K562 (cell line): ENCODE measurements around the gene PRR36. TPM values are rescaled to one million over a fixed set of nuclear protein-coding genes. Genes with fewer than 3 reads are reported as not detected.

Source experiments
- ADNP ChIP-seq: fragments of 200-800 bp; sonication (Bioruptor generic); IDR thresholded peaks from 2 replicates; pipeline ENCODE4 v1.6.1; 2016; ENCODE audit warnings: missing genetic modification characterization, missing compliant biosample characterization
- CAMTA2 ChIP-seq: fragments of 250-450 bp; sonication (Bioruptor Pico); conservative IDR thresholded peaks from 2 replicates; pipeline ENCODE4 v1.5.1; 2022
- CREBBP ChIP-seq: IDR thresholded peaks from one replicate; pipeline ENCODE4 v1.6.1; 2012; ENCODE audit warnings: low read depth, mild to moderate bottlenecking, control low read depth, inconsistent platforms, low read length
- CREM ChIP-seq: IDR thresholded peaks from 2 replicates; pipeline ENCODE4 v1.6.1; 2014; ENCODE audit warnings: antibody characterized with exemption, low read depth
- ESRRA ChIP-seq: fragments of 450-650 bp; IDR thresholded peaks from 2 replicates; pipeline ENCODE4 v1.6.1; 2014; ENCODE audit warnings: low read depth, mild to moderate bottlenecking, moderate library complexity, borderline replicate concordance
- EWSR1 ChIP-seq: fragments of 450-650 bp; IDR thresholded peaks from 2 replicates; pipeline ENCODE4 v1.6.1; 2018; ENCODE audit warnings: borderline replicate concordance, mild to moderate bottlenecking, low read depth, moderate library complexity; ENCODE audit not compliant: partially characterized antibody
- MBD2 ChIP-seq: sonication (generic); IDR thresholded peaks from 2 replicates; pipeline ENCODE4 v1.6.1; 2016; ENCODE audit warnings: low read depth, borderline replicate concordance
- MTA3 ChIP-seq: fragments of 450-650 bp; formaldehyde crosslinking; IDR thresholded peaks from 2 replicates; pipeline ENCODE4 v1.6.1; 2017; ENCODE audit warnings: mild to moderate bottlenecking, borderline replicate concordance
- MTF1 ChIP-seq: fragments of 250-450 bp; sonication (Bioruptor Pico); IDR thresholded peaks from 2 replicates; pipeline ENCODE4 v1.9.0; 2021; ENCODE audit warnings: moderate library complexity, mild to moderate bottlenecking, inconsistent platforms, borderline replicate concordance
- POLR2AphosphoS5 ChIP-seq: IDR thresholded peaks from 2 replicates; pipeline ENCODE4 v1.6.1; 2011; ENCODE audit warnings: mild to moderate bottlenecking, low read depth, low read length, moderate library complexity; ENCODE audit not compliant: control insufficient read depth, insufficient read depth
- SP1 ChIP-seq: sonication (generic); formaldehyde crosslinking; IDR thresholded peaks from 2 replicates; pipeline ENCODE4 v1.8.1; 2022; ENCODE audit warnings: mild to moderate bottlenecking, missing genetic modification reagents
- SRF ChIP-seq, 2 experiments: fragments of 250-450, 450-650 bp in 1 of 2; sonication (Bioruptor Pico) in 1 of 2; sonication (generic) in 1 of 2; formaldehyde crosslinking; IDR thresholded peaks; 2 replicates each; pipeline versions ENCODE4 v1.5.0 to v1.5.1; 2020 to 2022; ENCODE audit warnings: mild to moderate bottlenecking in 1 of 2, missing genetic modification reagents in 1 of 2
- TBP ChIP-seq: optimal IDR thresholded peaks from 2 replicates; pipeline ENCODE3; 2011; ENCODE audit warnings: low read depth, low read length, improper control_type of control experiment
- ZBTB49 ChIP-seq: sonication (generic); formaldehyde crosslinking; IDR thresholded peaks from 2 replicates; pipeline ENCODE4 v1.8.0; 2022; ENCODE audit warnings: missing genetic modification reagents, mild to moderate bottlenecking, borderline replicate concordance
- ZBTB8A ChIP-seq: fragments of 450-650 bp; IDR thresholded peaks from 2 replicates; pipeline ENCODE4 v1.6.1; 2018; ENCODE audit warnings: mild to moderate bottlenecking, moderate library complexity; ENCODE audit not compliant: partially characterized antibody
- ZNF197 ChIP-seq: fragments of 200-800 bp; sonication (Bioruptor generic); IDR thresholded peaks from 2 replicates; pipeline ENCODE4 v1.6.1; 2016; ENCODE audit warnings: low read depth, missing genetic modification characterization, missing compliant biosample characterization
- ZNF551 ChIP-seq: fragments of 250-450 bp; sonication (Bioruptor Pico); IDR thresholded peaks from 2 replicates; pipeline ENCODE4 v1.5.0; 2021; ENCODE audit warnings: mild to moderate bottlenecking, moderate library complexity
- ZSCAN32 ChIP-seq: fragments of 450-650 bp; formaldehyde crosslinking; IDR thresholded peaks from 2 replicates; pipeline ENCODE4 v1.4.0; 2020; ENCODE audit warnings: mild to moderate bottlenecking, moderate library complexity
- polyA plus RNA-seq, 8 experiments: library from polyadenylated mRNA; depleted of rRNA in 4 of 8; stranded (reverse) in 5 of 8; unstranded in 3 of 8; fragments of >200 nt; fragmentation: Nextera tagmentation in 2 of 8; fragmentation: Illumina TruSeq in 1 of 8; extraction: Ambion mirVana in 2 of 8; extraction: Trizol in 1 of 8; gene quantifications; 2 replicates each; pipeline versions ENCODE4 v1.2.1 to v1.2.3, GENCODE V29; 2011 to 2014; ENCODE audit warnings: inconsistent platforms in 1 of 8, missing spikeins in 1 of 8
- total RNA-seq, 7 experiments: library from RNA; depleted of rRNA in 6 of 7; stranded (reverse); fragments of >200 nt in 6 of 7; fragmentation: Illumina TruSeq in 2 of 7; extraction: Trizol in 2 of 7; gene quantifications; 2 replicates each; pipeline versions ENCODE4 v1.2.1 to v1.2.3, GENCODE V29; 2011 to 2021; ENCODE audit warnings: low replicate concordance in 1 of 7
- TF ChIP-seq, protein P1 (sequence below): sonication (generic); formaldehyde crosslinking; IDR thresholded peaks from 2 replicates; pipeline ENCODE4 v1.9.0; 2022; ENCODE audit warnings: mild to moderate bottlenecking, missing genetic modification reagents
- TF ChIP-seq, protein P2 (sequence below), 2 experiments: fragments of 450-650 bp in 1 of 2; sonication (generic) in 1 of 2; formaldehyde crosslinking in 1 of 2; IDR thresholded peaks in 1 of 2; conservative IDR thresholded peaks in 1 of 2; 2 replicates each; pipeline versions ENCODE4 v1.6.1 to v1.8.1; 2016 to 2023; ENCODE audit warnings: mild to moderate bottlenecking in 2 of 2, moderate library complexity in 2 of 2, inconsistent platforms in 1 of 2, missing genetic modification reagents in 1 of 2
- TF ChIP-seq, protein P3 (sequence below), 2 experiments: fragments of 450-650 bp in 1 of 2; sonication (generic) in 1 of 2; formaldehyde crosslinking; conservative IDR thresholded peaks; 2 replicates each; pipeline versions ENCODE4 v1.4.0 to v1.8.1; 2020 to 2022; ENCODE audit warnings: mild to moderate bottlenecking in 1 of 2, missing genetic modification reagents in 1 of 2

The PRR36 gene
- total and polyA plus RNA-seq, 9 of the 15 experiments (the other 6 are each of a cell fraction or from before 2014, with no cell fraction given), result 0.05 to 0.42 (median 0.06) TPM; not detected in 6

GRCh38 chr19:7919610-7920518 lies 45.7 kb upstream of the PRR36 start, which contains the start of gene SNAPC2 (continued):
- TF ChIP-seq, protein P1, sequence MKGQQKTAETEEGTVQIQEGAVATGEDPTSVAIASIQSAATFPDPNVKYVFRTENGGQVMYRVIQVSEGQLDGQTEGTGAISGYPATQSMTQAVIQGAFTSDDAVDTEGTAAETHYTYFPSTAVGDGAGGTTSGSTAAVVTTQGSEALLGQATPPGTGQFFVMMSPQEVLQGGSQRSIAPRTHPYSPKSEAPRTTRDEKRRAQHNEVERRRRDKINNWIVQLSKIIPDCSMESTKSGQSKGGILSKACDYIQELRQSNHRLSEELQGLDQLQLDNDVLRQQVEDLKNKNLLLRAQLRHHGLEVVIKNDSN, result peak; percentile 40; the same call in 1 of the 2 replicates
- TF ChIP-seq POLR2AphosphoS5 (no peak), ADNP (tag) (no peak), EWSR1 (no peak), SRF (CRISPR knock-in tag; IDR thresholded peaks at IDR 0.05) (peak in 1 of 2 experiments; percentile 48; a peak in 1 of 4 replicates), CREM (peak; percentile 73; the same call in 1 of the 2 replicates), ZBTB49 (CRISPR knock-in tag) (no peak), MBD2 (peak; percentile 14; the same call in 1 of the 2 replicates), SP1 (CRISPR knock-in tag) (peak; percentile 97), TBP (peak; percentile 53), ZNF551 (CRISPR knock-in tag) (no peak), ZSCAN32 (CRISPR knock-in tag) (no peak), ZNF197 (CRISPR knock-in tag) (no peak), MTA3 (peak; percentile 99), ESRRA (peak; percentile 77), MTF1 (CRISPR knock-in tag) (no peak), CAMTA2 (CRISPR knock-in tag) (no peak), ZBTB8A (no peak), CREBBP (no peak)
- TF ChIP-seq, protein P2, sequence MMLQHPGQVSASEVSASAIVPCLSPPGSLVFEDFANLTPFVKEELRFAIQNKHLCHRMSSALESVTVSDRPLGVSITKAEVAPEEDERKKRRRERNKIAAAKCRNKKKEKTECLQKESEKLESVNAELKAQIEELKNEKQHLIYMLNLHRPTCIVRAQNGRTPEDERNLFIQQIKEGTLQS (IDR thresholded peaks at IDR 0.05), result no peak
- TF ChIP-seq, protein P2 (CRISPR knock-in tag; conservative IDR thresholded peaks at IDR 0.05), result 0 out of 2 replicates have a peak, but pooled peaks have one; percentile 32
- TF ChIP-seq, protein P3, sequence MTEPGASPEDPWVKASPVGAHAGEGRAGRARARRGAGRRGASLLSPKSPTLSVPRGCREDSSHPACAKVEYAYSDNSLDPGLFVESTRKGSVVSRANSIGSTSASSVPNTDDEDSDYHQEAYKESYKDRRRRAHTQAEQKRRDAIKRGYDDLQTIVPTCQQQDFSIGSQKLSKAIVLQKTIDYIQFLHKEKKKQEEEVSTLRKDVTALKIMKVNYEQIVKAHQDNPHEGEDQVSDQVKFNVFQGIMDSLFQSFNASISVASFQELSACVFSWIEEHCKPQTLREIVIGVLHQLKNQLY (CRISPR knock-in tag; conservative IDR thresholded peaks at IDR 0.05), result no peak
